Measurements from ENCODE around the gene HNRNPD.
"Not testable (repeated sequence)": the region's sequence is repeated elsewhere in the genome, so short reads cannot be mapped to it uniquely, and the experiment has no call there.

Gene HNRNPD, protein sequence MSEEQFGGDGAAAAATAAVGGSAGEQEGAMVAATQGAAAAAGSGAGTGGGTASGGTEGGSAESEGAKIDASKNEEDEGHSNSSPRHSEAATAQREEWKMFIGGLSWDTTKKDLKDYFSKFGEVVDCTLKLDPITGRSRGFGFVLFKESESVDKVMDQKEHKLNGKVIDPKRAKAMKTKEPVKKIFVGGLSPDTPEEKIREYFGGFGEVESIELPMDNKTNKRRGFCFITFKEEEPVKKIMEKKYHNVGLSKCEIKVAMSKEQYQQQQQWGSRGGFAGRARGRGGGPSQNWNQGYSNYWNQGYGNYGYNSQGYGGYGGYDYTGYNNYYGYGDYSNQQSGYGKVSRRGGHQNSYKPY

DNA sequence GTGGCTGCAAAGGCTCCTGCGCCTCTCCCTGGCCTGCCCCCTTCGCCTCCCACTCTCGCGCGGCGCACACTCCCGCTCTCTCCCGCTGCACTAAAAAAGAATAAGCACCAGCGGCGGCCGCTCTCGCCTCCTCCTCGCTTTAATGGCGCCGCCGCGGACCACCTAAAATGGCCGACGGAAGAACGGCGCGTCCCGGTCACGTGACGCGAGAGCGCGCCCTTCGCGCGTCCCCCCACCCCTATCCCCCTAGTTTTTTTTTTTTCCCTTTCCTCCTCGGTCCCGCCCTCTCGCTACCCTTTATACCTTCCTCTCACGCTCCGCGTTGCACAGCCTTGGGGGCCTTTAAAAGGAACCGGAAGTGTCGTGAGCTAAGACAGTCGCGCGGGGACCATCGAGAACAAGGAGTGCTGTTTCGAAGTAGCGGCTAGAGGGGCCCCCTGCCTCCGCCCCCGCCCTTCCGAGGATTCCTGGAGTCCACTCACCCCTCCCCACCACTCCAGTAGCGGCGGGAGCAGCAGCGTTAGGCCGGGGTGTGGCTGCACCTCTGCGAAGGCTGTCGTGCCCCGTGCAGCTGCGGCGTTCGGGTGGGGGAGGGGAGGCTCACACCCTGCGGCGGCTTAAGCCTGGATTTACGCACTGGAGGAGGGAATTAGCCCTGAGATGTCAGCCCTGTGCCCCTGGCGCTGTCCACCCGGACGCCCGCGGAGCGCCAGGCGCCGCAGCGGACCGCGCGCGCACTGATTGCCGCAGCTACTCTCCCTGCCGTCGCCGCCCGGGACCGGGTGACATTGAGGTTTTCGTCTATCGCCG is at the start of gene HNRNPD:
HNRNPD (minus strand) TSS at position 176 of the 810 bp plus-strand sequence. CDS start 313 bp downstream, outside the sequence.
- DNase-seq: peak; percentile 60 to 99 (median 96)

DNA sequence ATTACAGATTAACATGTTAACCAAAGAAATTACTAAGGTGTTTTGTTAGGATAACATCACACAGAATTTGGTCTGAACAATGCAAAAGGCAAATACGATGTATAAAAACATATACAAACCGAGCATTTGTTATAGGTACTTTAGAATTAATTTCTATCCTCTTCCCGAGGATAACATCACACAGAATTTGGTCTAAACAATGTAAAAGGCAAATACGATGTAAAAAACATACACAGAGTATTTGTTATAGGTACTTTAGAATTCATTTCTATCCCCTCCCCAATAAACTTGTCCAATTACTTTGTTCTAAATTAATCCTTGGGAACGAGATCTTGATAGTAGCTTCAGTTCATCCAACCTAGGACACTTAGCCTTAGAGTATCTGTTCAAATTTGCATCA is 48.8 kb upstream of the HNRNPD start:
- DNase-seq: no peak

DNA sequence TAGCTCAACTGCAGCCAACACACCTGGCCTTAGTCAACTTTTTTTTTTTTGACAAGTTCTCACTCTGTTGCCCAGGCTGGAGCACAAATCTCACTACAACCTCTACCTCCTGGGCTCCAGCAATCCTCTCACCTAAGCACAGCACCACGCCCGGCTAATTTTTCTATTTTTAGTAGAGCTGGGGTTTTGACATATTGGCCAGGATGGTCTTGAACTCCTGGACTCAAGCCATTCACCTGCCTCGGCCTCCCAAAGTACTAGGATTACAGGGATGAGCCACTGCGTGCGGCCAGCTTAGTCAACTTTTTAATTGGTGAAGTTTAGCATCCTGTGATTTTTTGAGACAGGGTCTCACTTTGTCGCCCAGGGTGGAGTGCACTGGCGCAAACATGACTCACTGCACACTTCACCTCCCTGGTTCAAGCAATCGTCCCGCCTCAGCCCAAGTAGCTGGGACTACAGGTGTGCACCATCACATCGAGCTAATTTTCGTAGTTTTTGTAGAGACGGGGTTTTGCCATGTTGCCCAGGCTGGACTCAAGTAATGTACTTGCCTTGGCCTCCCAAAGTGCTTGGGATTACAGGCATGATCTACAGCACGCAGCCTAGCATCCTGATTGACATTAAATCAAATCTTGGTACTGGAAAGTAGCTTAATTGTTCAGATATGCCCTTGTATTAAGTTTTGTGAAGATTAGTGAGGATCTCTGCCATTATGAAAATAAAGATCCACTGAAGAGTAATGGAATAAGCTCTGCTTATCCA is 48.2 kb upstream of the HNRNPD start:
- no peak for DNase-seq

DNA sequence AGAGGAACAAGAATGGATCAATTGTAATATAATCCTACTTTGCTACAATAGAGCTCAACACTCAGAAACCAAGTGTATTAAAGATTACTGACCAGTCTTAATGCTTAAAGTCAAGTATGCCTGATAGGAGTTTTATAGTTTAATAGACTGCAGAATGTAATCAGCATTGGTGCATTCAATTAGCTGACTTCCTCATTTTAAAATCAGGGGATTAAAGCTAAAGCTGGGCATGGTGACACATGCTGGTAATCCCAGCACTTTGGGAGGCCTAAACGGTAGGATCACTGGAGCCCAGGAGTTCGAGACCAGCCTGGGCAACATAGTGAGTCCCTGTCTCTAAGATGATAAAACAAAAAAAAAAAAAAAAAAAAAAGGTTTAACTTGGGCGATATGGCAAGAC is 45.7 kb upstream of the HNRNPD start:
- no peak for DNase-seq

DNA sequence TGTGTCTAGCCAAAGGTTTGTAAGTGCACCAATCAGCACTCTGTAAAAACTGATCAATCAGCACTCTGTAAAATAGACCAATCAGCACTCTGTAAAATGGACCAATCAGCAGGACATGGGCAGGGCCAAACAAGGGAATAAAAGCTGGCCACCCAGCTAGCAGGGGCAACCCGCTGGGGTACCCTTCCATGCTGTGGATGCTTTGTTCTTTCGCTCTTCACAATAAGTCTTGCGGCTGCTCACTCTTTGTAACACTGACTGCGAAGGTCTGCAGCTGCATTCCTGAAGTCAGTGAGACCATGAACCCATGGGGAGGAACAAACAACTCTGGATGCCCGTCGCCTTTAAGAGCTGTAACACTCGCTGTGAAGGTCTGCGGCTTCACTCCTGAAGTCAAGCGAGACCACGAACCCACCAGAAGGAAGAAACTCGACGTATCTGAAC is 42.2 kb upstream of the HNRNPD start:
- DNase-seq: no peak

DNA sequence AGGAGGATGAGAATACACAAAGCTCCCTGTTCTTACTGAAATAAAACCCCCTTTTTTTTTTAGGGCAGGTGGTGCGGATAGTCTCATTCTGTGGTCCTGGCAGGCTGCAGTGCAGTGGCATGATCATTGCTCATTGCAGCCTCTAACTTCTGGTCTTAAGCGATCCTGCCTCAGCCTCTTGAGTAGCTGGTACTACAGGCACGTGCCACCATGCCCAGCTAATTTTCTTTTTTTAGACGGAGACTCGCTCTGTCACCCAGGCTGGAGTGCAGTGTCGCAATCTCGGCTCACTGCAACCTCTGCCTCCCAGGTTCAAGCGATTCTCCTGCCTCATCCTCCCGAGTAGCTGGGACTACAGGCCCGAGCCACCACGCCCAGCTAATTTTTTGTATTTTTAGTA is 41.3 kb upstream of the HNRNPD start:
- DNase-seq: not testable (repeated sequence)

DNA sequence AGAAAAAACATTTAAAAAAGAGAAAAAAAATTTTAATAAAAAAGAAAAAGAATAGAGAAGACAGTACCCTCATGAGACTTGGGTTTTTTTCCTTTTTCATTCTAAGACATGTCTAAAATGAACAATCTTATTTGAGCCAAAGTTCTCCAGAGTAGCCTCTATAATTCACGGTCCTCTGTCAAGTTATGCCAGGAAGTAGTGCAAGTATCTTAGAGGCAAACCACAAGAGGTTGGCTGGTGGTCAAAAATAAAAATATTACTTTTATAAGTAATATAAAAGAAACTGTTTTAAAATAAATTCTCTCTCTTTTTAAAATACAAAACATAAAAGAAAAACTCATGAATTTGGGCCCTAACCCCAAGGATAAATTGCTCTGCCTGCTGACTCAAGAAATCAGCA is 29.9 kb upstream of the HNRNPD start:
- no peak for DNase-seq

DNA sequence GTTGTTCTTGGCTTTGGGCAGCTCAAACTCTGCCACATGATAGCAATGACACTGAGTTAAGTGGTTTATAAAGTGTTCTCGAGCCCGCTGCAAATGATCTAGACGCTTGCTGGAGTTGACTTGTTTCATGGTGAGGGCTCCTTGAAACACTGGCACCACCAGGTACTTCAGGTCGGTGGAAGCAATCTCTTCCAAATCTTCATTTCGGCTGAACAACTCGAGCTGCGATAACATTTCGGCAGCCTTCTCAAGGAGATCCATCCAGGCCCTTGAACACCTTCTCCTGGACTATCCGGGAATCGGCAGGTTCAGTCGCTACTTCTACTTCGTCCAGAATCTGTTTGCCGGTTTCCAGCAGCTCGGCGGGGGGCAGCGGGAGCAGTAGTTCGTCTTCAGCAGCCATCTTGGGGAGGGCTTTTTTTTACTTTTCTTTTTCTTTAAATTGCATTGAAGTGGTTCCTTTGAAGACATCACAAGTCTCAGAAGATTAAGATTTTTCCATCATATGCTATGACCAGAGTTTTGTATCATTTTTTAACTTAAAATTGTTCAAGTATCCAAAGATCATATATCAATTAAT is 28.5 kb upstream of the HNRNPD start:
- DNase-seq: no peak

DNA sequence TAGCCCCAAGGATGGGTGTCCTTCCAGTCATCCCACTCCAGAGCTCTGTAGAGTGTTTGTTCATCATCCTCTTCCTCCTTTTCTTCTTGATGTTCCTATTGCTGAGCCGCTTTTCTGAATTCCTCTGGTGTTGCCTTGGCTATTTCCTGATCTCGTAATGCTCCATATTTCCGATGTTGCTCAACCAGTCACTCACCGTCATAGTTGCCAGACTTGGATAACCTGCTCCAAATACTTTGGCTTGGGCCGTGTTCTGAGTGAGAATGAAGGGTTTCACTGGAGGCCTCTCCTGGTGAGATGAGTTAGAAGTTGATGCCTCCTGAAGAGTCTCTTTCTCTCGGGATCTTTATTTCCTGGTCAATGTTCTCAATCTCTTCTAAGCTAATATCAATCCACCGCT is 27.8 kb upstream of the HNRNPD start:
- DNase-seq: no peak

DNA sequence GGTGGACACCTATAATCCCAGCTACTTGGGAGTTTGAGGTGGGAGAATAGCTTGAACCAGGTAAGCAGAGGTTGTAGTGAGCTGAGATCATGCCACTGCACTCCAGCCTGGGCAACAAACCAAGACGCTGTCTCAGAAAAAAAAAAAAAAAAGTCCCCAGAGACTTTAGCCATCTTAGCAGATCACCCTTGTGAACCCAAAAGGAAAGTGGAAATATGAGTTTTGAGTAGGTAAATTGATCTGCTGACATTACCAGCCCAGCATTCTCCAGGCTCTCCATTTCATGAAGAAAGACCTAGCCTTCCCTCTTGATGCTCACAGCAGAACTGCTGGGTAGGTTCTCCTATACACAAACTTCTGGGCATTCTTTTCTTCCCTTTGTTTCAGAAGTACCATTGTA is 24.5 kb upstream of the HNRNPD start:
- DNase-seq: no peak

DNA sequence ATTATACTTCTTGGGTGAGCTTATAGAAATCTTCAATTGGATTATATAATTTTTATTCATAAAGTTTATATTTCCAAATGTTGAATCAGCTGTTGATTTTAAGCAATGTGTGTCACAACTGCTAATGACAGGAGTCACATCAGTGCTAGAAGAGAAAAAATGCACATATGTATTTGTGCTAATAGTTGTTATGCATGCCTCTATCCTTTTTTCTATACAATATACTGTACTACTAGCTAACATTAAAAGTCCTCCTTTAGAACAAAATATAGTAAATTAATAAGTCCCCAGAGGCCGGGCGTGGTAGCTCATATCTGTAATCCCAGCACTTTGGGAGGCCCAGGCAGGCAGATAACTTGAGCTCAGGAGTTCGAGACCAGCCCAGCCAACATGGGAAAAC is 23.7 kb upstream of the HNRNPD start:
- no peak for DNase-seq

DNA sequence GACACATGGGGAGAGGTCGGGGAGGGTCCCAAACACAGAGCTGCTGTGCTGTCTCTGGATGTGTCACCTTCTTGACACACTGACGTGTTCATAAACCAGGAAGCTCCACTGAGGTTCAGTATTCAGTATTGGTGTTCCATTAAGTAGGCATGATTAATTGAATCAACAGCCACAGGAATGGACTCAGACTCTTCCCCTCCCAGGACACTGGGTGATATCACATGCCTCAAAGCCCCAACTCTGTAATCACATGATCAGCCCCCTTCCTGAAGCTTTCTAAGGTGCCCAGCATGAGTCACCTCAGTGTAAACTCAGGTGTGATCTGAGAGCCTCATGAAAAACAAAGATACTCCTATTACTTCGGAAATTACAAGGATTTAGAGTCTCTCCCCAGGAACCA is 21.1 kb upstream of the HNRNPD start:
- no peak for DNase-seq

DNA sequence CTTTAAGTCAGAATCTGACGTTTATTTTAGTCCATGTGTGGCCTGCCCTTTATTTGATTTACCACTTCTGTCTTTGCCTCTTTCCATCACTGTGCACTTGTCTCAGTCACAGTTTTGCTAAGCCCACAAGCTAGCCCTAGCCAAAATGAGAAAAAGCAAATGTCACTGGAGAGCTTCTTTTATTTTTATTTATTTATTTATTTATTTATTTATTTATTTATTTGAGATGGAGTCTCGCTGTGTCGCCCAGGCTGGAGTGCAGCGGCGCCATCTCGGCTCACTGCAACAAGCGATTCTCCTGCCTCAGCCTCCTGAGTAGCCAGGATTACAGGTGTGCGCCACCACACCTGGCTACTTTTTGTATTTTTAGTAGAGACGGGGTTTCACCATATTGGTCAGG is 16.3 kb upstream of the HNRNPD start:
- DNase-seq: not testable (repeated sequence)

DNA sequence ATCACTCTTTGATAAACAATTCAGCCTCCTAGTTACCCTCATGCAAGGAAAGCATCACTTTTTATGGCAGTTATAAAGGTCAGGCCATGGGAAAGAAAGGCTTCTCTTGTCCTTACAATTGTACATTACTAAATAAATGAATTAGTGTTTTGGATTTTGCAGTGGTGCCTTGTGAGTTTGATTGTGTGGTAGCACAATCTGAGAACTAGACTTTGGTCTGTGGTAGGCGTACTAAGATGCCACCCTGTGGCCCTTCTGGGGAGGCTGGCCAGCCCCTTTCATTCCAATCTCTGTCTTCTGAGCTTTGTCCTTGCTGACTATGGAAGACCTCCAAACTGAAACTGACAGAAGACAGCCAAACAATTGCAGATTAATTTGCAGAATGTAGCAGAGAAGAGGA is 14.6 kb upstream of the HNRNPD start:
- DNase-seq: peak in 4 of 56 donors; percentile 1 to 18 (median 10)

DNA sequence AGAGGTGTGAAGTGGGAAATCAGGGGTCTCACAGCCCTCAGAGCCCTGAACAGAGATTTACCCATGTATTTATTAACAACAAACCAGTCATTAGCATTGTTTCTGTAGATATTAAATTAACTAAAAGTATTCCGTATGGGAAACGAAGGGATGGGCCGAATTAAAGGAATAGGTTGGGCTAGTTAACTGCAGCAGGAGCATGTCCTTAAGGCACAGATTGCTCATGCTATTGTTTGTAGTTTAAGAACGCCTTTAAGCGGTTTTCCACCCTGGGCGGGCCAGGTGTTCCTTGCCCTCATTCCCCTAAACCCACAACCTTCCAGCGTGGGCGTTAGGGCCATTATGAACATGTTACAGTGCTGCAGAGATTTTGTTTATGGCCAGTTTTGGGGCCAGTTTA is 12.5 kb upstream of the HNRNPD start:
- not testable (repeated sequence) for DNase-seq

DNA sequence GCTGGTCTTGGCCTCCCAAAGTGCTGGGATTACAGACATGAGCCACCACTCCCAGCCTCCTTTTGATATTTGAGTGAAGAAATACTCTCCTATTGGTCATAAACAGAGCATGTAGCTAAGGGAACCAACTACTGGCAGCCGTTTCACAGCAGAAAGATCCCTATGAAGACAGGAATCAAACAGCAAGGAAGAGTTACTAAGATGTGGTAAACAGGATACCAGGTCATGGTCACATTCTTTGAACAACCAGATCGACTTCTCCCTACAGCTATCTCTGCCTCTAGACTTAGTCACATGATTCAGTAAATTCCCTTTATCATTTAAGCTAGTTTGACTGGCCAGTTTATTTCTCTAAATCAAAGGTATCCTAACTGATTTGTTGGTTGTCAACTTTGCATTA is 9.0 kb upstream of the HNRNPD start:
- DNase-seq: no peak

DNA sequence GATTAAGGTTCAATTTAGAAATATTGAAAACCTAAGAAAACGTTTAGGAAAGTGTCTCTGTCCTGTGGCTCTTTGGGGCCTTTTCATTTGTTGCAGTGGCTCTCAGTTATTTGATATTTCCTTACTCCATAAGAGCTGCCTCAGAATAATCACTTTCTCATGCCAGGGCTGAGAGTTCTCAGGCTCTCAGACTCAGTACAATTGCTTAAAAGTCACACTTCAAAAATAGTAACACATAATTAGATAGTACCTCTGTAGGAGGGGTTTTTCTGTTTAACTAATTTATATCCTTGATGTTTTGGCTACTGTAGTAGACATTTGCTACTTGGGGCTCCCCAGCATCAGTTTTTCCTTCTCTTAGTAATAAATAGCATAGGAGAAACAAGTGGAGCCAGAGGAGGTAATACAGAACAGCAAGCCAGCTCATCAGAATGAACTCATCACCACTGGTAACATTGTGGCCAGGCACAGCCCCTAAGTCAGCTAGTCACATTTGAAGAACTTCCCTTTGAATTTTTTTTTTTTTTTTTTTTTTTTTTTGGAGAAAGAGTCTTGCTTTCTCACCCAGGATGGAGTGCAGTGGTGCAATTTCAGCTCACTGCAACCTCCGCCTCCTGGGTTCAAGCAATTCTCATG is 8.0 kb upstream of the HNRNPD start:
- DNase-seq: no peak

DNA sequence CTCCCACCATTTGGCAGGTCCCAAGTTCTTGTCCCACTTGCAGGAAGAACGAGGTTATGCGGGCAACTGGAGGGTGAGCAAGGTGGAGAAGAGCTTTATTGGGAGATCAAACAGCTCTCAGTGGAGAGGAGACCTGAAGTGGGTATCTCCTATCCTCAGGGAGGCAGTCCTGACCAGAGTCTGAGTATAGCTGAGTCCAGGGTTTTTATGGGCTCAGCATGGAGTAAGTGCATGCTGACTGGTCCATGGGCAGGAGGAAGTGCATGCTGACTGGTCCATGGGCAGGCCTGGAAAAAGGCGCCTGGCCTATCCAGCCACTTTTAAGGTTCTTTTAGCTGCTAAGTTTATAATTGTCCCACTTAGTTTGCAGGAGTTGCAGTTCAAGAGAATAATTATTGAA is 7.4 kb upstream of the HNRNPD start:
- no peak for DNase-seq

DNA sequence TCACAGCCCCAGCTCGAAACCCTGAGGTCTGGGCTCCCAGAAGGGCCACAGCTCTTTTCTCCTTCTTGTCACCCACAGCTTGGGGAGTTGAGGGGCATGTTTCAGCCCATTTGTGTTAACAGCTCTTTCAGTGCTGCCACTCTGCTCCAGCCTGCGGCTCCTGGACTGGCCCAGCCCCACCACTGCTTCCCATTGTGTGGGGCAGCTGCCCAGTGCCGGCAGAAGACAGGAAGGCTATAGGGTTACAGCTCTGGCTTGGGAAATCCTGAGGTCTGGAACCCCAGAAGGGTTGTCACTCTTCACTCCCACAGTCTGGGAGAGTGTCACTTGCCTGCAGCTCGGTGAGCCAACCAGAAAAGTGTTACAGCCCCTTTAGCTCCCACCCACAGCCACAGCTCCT is 7.0 kb upstream of the HNRNPD start:
- no peak for DNase-seq

DNA sequence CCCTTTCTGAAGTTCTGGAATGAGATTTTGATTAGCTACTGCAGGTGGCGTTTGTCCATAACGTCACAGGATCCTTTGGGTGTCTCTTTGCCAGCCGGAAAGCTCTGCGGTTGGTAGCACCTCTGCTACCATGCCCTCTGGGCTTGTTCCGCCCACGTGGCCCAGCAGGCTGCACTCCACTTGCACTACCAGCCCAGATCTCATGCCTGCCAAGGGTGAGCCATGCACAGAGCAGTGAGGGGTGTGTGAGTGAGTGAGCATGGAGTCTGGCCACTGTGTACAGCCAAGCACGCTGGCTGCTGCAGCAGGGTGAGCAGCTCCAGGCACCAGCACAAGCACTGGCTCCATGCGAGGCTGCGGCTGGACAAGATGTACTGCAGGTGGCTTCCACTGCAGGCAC is 6.6 kb upstream of the HNRNPD start:
- DNase-seq: peak in 31 of 56 donors; percentile 2 to 72 (median 30)

DNA sequence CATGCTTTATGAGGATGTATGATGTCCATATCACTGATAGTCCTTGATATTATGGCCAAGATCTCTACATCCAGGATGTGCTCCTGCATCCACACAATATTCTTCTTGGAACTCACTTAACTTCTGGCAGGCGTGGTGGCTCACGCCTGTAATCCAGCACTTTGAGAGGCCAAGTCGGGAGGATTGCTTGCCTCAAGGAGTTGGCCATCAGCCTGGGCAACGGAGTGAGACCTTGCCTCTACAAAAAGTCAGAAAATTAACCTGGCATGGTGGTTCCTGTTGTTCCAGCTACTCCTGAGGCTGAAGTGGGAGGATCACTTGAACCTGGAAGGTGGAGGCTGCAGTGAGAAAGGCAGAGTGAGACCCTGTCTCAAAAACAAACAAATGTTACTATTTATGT is 2.3 kb upstream of the HNRNPD start:
- no peak for DNase-seq
